Raji (cell line): ENCODE data around the gene GABRR3.

Experiments used
- POLR2A ChIP-seq: IDR thresholded peaks from 2 replicates; pipeline ENCODE4 v1.6.1; 2011; ENCODE audit warnings: low read depth, low read length, control low read depth; ENCODE audit not compliant: insufficient read depth

Gene GABRR3

DNA sequence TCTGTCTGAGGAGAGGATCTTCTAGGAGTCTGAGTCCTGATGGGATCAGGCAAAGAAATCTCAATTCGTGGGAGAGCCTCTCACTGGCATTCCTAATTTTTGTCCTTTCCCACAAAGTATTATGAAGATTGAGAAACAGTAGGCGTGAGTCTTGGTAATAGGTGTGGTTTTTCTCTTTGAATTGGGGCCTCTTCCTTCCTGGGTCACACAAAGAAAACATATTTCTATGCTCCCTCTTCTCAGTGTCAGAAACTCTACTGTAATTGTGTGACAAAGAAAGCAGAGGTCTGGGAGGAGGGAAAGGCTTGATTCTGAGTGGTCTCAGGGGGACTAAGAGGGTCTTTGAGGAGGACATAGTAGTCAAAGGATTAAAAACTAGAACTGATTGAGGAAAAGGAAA is 6.0 kb downstream of the GABRR3 start:
- TF ChIP-seq POLR2A = no peak

GRCh38 chr3:98027085-98027446 is 8.0 kb downstream of the GABRR3 start:
- no peak for TF ChIP-seq POLR2A

DNA sequence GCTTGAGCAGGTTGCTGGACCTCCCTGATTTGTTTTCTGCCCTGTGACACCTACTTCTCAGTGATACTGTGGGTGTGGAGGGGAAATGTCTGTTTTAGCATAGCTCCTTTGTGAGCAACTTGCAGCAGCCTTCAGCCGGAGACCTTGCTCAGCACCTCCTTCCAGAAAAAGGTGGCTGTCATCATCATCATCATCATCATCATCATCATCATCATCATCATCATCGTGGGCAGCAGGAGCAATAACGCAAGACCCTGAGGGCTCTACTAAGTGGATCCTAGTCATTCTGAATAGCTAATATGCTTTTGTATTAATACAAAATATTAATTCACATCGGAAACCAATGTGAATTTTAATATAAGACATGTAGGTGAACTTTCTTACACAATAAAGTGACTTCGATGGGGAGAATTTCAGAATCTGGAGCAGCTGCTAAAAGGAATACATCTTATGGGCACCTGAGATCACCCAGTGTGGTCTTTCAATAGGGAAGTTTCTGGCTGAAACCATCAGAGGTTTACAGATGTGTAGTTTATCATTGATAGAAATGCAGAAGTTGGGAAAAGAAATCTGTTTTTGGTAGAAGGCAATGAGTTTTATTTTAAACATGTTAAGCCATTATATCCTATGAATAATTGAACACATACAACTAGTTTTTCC is 8.6 kb downstream of the GABRR3 start:
- no peak for TF ChIP-seq POLR2A

DNA sequence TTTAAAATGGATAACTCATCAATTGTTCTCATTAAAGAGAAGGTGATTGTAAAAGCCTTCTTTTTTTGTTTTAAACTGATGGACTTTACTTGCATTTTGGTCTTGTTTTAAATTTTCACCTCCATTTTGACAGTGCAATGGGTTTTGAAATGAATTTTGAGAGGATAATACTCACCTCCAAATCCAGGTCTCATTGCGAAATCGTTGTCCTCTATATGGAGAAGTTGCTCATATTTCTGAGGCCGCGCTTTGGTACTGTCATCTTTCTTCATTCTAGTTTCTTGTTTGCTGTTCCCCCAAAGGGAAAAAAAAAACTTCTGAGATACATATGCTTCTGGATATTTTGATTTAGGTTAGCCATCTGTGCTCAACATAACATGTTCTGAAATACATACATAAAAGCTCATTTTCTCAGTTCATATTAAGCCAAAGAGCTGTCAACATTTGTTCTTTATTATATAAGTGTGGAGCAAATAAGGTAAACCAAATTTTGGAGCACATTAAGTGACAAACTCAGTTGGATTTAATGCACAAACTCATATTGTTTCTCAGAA is 9.6 kb downstream of the GABRR3 start:
- TF ChIP-seq POLR2A = no peak

- TF ChIP-seq POLR2A = no peak
Measured at GRCh38 chr3:98022978-98023820, 11.9 kb downstream of the GABRR3 start.

- no peak for TF ChIP-seq POLR2A
Measured at GRCh38 chr3:98021830-98022560, 13.1 kb downstream of the GABRR3 start.

DNA sequence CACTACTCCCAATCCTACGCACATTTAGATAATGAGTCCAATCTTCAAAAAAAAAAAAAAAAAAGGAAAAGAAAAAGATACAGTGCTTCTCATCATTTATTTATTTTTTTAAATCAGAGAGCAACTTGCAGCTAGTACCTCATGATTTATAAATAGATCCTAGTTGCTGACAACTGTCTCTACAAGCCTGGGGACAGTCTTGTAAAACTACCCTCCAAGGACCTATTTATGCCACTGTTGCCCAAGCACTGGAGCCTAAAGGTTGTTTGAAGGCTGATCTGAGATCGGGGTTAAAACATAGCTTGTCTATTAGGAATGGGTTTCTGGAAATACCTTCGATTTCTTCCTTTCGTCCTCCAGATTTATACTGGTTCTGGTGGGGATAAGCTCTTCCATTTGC is 14.7 kb downstream of the GABRR3 start:
- no peak for TF ChIP-seq POLR2A

- no peak for TF ChIP-seq POLR2A
Measured at GRCh38 chr3:98018301-98018700, 16.8 kb downstream of the GABRR3 start.

- no peak for TF ChIP-seq POLR2A
Measured at GRCh38 chr3:98014268-98014585, 20.9 kb downstream of the GABRR3 start.

- TF ChIP-seq POLR2A = no peak
Measured at GRCh38 chr3:98013411-98014267, 21.5 kb downstream of the GABRR3 start.

- TF ChIP-seq POLR2A = no peak
Measured at GRCh38 chr3:98012979-98013378, 22.1 kb downstream of the GABRR3 start.

DNA sequence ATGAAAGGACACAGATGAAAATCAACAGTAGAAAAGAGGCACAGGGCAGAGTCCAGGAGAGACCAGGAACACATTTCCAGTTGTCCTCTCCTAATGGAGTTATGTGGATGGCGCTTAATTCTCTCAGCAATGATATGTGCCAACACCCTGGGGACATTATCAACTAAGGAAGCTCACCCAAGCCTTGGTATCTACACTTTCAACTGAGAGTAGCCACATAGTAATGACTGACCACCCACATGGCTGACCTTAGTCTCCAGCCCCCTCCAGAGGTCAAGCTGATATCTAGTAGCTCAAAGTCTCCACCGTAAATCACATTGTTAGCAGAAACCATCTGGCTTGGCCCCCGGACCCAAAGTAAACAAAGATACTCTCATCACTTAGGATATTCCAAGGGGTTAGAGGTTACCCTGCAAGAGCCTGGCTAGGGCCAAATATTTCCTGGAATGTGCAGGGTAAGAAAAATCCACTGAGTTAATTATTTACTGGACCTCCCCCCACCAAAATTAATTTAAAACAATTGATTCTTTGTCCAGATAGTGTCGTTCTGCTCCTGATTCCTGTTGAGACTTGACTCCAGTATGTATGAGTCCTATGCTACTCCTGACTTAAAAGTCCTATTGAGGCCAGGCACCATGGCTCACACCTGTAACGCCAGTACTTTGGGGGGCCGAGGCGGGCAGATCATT is 24.8 kb downstream of the GABRR3 start:
- TF ChIP-seq POLR2A = no peak

DNA sequence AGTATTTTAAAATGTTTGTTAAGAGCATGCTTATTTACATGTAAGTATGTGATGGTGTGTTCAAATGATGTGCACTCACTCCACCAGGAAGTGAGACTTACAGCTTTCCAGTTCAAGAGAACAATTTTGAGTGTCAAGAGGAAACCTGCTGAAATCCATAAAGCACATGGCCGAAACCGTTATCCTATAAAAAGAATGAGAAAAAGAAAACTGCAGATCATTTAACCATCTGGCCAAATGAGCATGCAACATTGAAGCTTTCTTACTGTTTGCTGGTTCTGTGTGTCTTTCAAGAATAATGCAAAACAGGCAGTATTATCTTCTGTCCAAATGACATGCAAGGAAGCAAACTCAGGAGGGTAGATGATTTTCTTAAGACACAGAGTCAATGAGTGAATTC is 26.3 kb downstream of the GABRR3 start:
- no peak for TF ChIP-seq POLR2A

- TF ChIP-seq POLR2A = no peak
Measured at GRCh38 chr3:98005438-98005837, 29.7 kb downstream of the GABRR3 start.
